Body of pancreas (tissue), 4 donors: Measurements from ENCODE around the gene DIAPH3. TPM values are rescaled to one million over a fixed set of nuclear protein-coding genes. Genes with fewer than 3 reads are reported as not detected.
A peak's percentile ranks its signal among the peaks of the same experiment; 100 is the strongest.

Experiments used
- ATAC-seq: fragments of 150-250 bp; one replicate; pipeline ENCODE4 v1.9.1; 2016
- DNase-seq, 4 donors: peaks; one replicate each; pipeline ENCODE4 v3.0.0-alpha.2; 2019
- H3K27ac ChIP-seq, 4 donors: fragments of 200-600 bp; sonication (generic); 1 replicate in 3 of 4; 2 replicates in 1 of 4; pipeline versions ENCODE4 v1.5.1 to v1.6.1; 2016 to 2019; ENCODE audit warnings: mild to moderate bottlenecking in 1 of 4, mixed read lengths in 1 of 4, moderate library complexity in 1 of 4
- H3K27me3 ChIP-seq, 2 donors: fragments of 200-600 bp; sonication (generic); one replicate each; pipeline ENCODE4 v1.6.0; 2016; ENCODE audit warnings: mild to moderate bottlenecking in 1 of 2
- H3K36me3 ChIP-seq, 2 donors: fragments of 200-600 bp; sonication (generic); replicated peaks in 1 of 2; 2 replicates each; pipeline ENCODE4 v1.5.1; 2016; ENCODE audit warnings: low read depth in 2 of 2; ENCODE audit not compliant: insufficient read depth in 1 of 2
- H3K4me1 ChIP-seq: fragments of 200-600 bp; sonication (generic); one replicate; pipeline ENCODE4 v1.6.0; 2016
- H3K4me3 ChIP-seq, 2 donors: fragments of 200-600 bp; sonication (generic); 1 replicate in 1 of 2; 2 replicates in 1 of 2; pipeline ENCODE4 v1.5.1; 2016 to 2019
- H3K9me3 ChIP-seq, 3 donors: fragments of 200-600 bp; sonication (generic); 1 replicate in 2 of 3; 2 replicates in 1 of 3; pipeline ENCODE4 v1.5.1; 2016
- POLR2A ChIP-seq, 3 donors: fragments of 450-650 bp; IDR thresholded peaks; one replicate each; pipeline ENCODE4 v1.6.1; 2016; ENCODE audit warnings: antibody characterized with exemption in 3 of 3, mild to moderate bottlenecking in 2 of 3
- WGBS, 2 donors: methylation state at CpG; one replicate each; pipeline ENCODE4 v1.1.5; 2017; 5-methylcytosine and 5-hydroxymethylcytosine counted together
- intact Hi-C: fragments of 100-400 bp; cut with DNase I; formaldehyde crosslinking; loops from one replicate; pipeline ENCODE4 v1.15.1; 2023
- total RNA-seq, 2 donors: library from RNA; depleted of rRNA; stranded (reverse); fragments of >200 nt; gene quantifications; one replicate each; pipeline ENCODE4 v1.1.0, GENCODE V29; 2016
- TF ChIP-seq, protein P1 (sequence below), 7 experiments: fragments of 450-650 bp in 4 of 7; fragments of 200-600 bp in 3 of 7; sonication (generic) in 3 of 7; IDR thresholded peaks; one replicate each; pipeline ENCODE4 v1.5.1; 2016 to 2019; ENCODE audit warnings: antibody characterized with exemption in 7 of 7

The DIAPH3 gene
- total RNA-seq, 2 donors from 2014 or later: 0.33 to 0.78 TPM

DNA sequence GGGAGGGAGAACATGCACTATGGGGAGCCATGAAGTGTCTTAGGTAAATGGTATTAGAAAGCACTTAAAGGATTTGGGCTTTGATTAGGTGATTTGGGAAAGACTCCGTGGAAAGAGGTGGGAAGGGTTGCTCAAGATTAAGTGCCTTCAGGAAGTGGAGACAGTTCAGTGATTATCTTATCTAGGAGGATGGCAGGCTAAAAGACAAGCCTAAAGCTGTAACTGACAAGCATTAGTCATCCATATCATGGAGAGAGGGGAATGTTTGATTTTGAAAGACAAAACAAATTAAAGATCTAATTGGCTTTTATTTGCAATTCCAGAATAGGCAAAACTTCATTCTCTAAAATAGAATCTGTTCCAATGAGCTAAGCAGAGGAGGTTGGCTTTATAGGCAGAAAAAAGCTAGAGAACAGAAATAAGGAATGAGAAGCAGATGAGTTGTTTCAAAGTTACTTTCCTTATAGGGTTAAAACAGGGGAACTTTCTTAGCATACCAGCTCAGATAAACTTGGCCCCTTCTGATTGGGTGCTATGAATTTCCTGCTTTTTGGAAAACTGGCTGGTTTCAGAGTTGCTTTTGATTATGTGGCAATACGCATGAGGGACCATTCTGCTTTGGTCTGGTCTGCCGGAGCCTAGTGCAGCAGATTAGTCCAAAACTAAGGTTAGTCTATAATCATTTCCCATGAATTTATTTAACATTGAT, 1.8 kb upstream of the DIAPH3 start:
- 34 to 41% methylated on average over 3 of the region's 3 CpGs for WGBS, 2 donors
- DNase-seq (peak in 2 of 4 donors; percentile 4 to 24), ATAC-seq (peak; percentile 12)
- Histone ChIP-seq H3K4me3 (no peak overlapping the region), H3K36me3 (no peaks in the 10 kb centered on the region), H3K27ac (peak overlapping the region; percentile 4 to 97 (median 94)), H3K9me3 (no peaks in the 10 kb centered on the region), H3K27me3 (no peaks in the 10 kb centered on the region), H3K4me1 (peaks cover 20% of the 10 kb centered on the region)
- TF ChIP-seq POLR2A (IDR thresholded peaks at IDR 0.05): peak in 2 of 3 donors; percentile 23 to 29
- TF ChIP-seq, protein P1, sequence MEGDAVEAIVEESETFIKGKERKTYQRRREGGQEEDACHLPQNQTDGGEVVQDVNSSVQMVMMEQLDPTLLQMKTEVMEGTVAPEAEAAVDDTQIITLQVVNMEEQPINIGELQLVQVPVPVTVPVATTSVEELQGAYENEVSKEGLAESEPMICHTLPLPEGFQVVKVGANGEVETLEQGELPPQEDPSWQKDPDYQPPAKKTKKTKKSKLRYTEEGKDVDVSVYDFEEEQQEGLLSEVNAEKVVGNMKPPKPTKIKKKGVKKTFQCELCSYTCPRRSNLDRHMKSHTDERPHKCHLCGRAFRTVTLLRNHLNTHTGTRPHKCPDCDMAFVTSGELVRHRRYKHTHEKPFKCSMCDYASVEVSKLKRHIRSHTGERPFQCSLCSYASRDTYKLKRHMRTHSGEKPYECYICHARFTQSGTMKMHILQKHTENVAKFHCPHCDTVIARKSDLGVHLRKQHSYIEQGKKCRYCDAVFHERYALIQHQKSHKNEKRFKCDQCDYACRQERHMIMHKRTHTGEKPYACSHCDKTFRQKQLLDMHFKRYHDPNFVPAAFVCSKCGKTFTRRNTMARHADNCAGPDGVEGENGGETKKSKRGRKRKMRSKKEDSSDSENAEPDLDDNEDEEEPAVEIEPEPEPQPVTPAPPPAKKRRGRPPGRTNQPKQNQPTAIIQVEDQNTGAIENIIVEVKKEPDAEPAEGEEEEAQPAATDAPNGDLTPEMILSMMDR (IDR thresholded peaks at IDR 0.05): no peak
- intact Hi-C loops: no loop called here

DNA sequence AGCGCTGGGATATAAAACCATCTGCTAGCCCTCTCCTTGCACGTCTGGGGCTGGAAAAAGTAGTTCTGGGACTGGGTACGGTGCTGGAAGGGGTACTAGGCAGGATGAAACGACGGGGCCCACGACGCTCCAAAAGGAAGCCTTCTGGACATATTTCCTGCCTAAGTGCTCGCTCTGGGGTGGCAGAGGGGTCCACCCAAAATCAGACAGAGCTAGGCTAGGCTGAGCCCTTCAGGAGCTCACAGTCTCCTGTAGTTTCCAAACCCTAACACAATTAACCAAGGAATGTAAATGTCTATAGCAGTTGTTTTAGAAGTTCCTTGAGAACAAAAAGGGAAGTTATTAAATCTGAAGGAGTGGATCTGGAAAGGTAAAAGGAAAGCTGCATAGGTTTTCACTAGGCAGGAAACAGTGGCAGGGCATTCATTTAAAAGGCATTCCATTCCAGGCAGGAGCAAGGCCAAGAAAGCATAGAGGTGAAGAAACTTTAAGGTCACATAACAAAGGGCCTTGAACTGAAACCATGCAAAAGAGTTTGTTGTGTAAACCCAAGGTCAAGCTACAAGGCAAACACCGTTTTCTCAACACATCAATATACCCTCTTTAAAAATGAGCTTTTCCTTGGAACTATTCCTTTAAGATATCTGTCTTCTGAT, 634 bp upstream of the DIAPH3 start:
- TF ChIP-seq, protein P1 (IDR thresholded peaks at IDR 0.05): no peak
- TF ChIP-seq POLR2A (IDR thresholded peaks at IDR 0.05): no peak
- Histone ChIP-seq H3K36me3 (no peaks in the 10 kb centered on the region), H3K27me3 (no peaks in the 10 kb centered on the region), H3K4me1 (peaks cover 20% of the 10 kb centered on the region), H3K27ac (peak overlapping the region; percentile 40 to 97 (median 94)), H3K9me3 (no peaks in the 10 kb centered on the region), H3K4me3 (peak overlapping the region; percentile 28 to 62)
- 3% methylated on average over 9 of the region's 9 CpGs for WGBS, 2 donors
- ATAC-seq (peak; percentile 27), DNase-seq (peak in 1 of 4 donors; percentile 4)
- intact Hi-C loops: no loop called here

DNA sequence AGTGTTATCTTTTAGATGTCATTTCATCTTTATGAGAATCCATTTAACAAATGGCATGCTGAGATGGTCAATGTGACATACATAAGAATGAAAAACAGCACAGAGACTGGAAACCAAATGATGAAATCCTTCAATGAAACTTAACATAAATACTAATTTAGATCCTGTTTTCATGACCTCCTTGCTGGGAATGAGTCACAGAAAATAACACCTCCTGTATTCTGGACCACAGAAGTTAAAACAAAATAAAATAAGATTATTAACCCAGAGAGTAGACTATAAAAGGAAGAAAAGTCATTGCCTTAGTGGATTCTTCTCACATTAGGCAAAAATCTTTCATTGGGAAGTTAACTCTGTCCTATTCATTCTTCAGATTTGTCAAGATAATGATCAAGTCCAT, 1.6 kb downstream of the DIAPH3 start:
- intact Hi-C loops: no loop called here
- H3K9me3 ChIP-seq: no peaks in the 10 kb centered on the region

DNA sequence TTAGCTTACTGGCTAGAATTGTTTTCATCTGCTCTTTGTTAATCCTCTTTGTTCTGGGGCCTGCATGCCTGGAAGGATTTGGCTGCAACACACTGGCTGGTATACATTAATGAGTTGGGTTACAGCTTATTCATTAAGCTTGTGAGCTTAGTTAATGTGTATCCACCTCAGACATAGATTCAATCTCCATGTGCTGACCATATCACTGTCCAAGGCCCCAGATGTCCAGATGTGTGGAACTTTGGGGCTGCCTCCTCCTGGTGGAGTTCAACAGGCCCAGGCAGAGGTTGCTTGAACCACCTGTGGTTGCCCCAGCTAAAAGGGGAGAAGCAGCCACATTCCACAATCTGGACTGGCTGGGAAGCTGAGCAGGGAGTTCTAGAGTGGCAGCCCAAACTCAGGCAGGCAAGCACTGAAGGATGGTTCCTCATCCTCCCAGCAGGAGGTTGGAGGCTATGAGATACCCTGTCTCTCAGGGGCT, 5.4 kb downstream of the DIAPH3 start:
- DNase-seq: no peak
- Histone ChIP-seq H3K4me3 (no peak overlapping the region), H3K4me1 (peaks cover 2% of the 10 kb centered on the region), H3K36me3 (no peaks in the 10 kb centered on the region), H3K27me3 (no peaks in the 10 kb centered on the region), H3K27ac (no peak overlapping the region), H3K9me3 (no peaks in the 10 kb centered on the region)
- intact Hi-C loops: no loop called here
- no peak for TF ChIP-seq POLR2A (IDR thresholded peaks at IDR 0.05)
- TF ChIP-seq, protein P1 (IDR thresholded peaks at IDR 0.05): no peak
- ATAC-seq: no peak

More for the DNA sequence above, 1.6 kb downstream of the DIAPH3 start:
- ATAC-seq (no peak), DNase-seq (no peak)
- H3K27ac ChIP-seq: no peak overlapping the region
- no peaks in the 10 kb centered on the region for H3K27me3 ChIP-seq
- H3K36me3 ChIP-seq: no peaks in the 10 kb centered on the region
- H3K4me1 ChIP-seq: peaks cover 20% of the 10 kb centered on the region
- H3K4me3 ChIP-seq: no peak overlapping the region
- TF ChIP-seq, protein P1 (IDR thresholded peaks at IDR 0.05): no peak
- no peak for TF ChIP-seq POLR2A (IDR thresholded peaks at IDR 0.05)
